ENCODE measurements around the gene HMOX2. TPM values are rescaled to one million over a fixed set of nuclear protein-coding genes. Genes with fewer than 3 reads are reported as not detected.

The HMOX2 gene
- polyA plus RNA-seq, 4 donors: 48.9 to 56.0 (median 53.3) TPM

GRCh38 chr16:4463522-4464163 lies 12.6 kb upstream of the HMOX2 start:
- no peak for DNase-seq (ENCODE audit: low read depth in 4 of 4, low spot score in 2 of 4)

GRCh38 chr16:4465977-4466779 lies 10.0 kb upstream of the HMOX2 start:
- no peak for DNase-seq (ENCODE audit: low read depth in 4 of 4, low spot score in 2 of 4)

GRCh38 chr16:4467916-4468315 lies 8.3 kb upstream of the HMOX2 start:
- no peak for DNase-seq (ENCODE audit: low read depth in 4 of 4, low spot score in 2 of 4)

- no peak for DNase-seq (ENCODE audit: low read depth in 4 of 4, low spot score in 2 of 4)
Measured at GRCh38 chr16:4468972-4469371, 7.2 kb upstream of the HMOX2 start.

- DNase-seq (ENCODE audit: low read depth in 4 of 4, low spot score in 2 of 4): no peak
Measured at GRCh38 chr16:4471869-4472268, 4.3 kb upstream of the HMOX2 start.

- no peak for DNase-seq (ENCODE audit: low read depth in 4 of 4, low spot score in 2 of 4)
Measured at GRCh38 chr16:4472880-4473279, 3.3 kb upstream of the HMOX2 start.

- peak in 3 of 4 donors; percentile 74 to 84 (median 83) for DNase-seq (ENCODE audit: low read depth in 4 of 4, low spot score in 2 of 4)
Measured at GRCh38 chr16:4474192-4474961, 1.8 kb upstream of the HMOX2 start, which contains the start of gene NMRAL1. Gene NMRAL1 (minus strand): TSS chr16:4474625. CDS start chr16:4474132, 493 bp downstream.

GRCh38 chr16:4477966-4478365 lies 1.8 kb downstream of the HMOX2 start:
- DNase-seq (ENCODE audit: low read depth in 4 of 4, low spot score in 2 of 4): no peak

- DNase-seq (ENCODE audit: low read depth in 4 of 4, low spot score in 2 of 4): no peak
Measured at GRCh38 chr16:4481526-4481925, 5.3 kb downstream of the HMOX2 start.

GRCh38 chr16:4481963-4482362 lies 5.8 kb downstream of the HMOX2 start:
- no peak for DNase-seq (ENCODE audit: low read depth in 4 of 4, low spot score in 2 of 4)

- DNase-seq (ENCODE audit: low read depth in 4 of 4, low spot score in 2 of 4): no peak
Measured at GRCh38 chr16:4486126-4486893, 10.1 kb downstream of the HMOX2 start.

- DNase-seq (ENCODE audit: low read depth in 4 of 4, low spot score in 2 of 4): no peak
Measured at GRCh38 chr16:4487955-4488498, 11.8 kb downstream of the HMOX2 start.

- no peak for DNase-seq (ENCODE audit: low read depth in 4 of 4, low spot score in 2 of 4)
Measured at GRCh38 chr16:4488499-4488967, 12.3 kb downstream of the HMOX2 start.

GRCh38 chr16:4489030-4489429 lies 12.8 kb downstream of the HMOX2 start:
- no peak for DNase-seq (ENCODE audit: low read depth in 4 of 4, low spot score in 2 of 4)

- DNase-seq (ENCODE audit: low read depth in 4 of 4, low spot score in 2 of 4): no peak
Measured at GRCh38 chr16:4491898-4492297, 15.7 kb downstream of the HMOX2 start.

GRCh38 chr16:4494746-4495490 lies 18.7 kb downstream of the HMOX2 start:
- DNase-seq (ENCODE audit: low read depth in 4 of 4, low spot score in 2 of 4): no peak

- no peak for DNase-seq (ENCODE audit: low read depth in 4 of 4, low spot score in 2 of 4)
Measured at GRCh38 chr16:4495766-4496165, 19.6 kb downstream of the HMOX2 start.

GRCh38 chr16:4496305-4496704 lies 20.1 kb downstream of the HMOX2 start:
- DNase-seq (ENCODE audit: low read depth in 4 of 4, low spot score in 2 of 4): no peak

- DNase-seq (ENCODE audit: low read depth in 4 of 4, low spot score in 2 of 4): no peak
Measured at GRCh38 chr16:4498546-4499195, 22.5 kb downstream of the HMOX2 start.

Measured in left renal cortex interstitium (tissue), 4 donors.